Stimulated activated CD4-positive, alpha-beta T cell treated with anti-CD3 and anti-CD28 coated beads, Interleukin-1b, Interleukin-23, amount 100 ng/mL, for 4 hours (primary cell): ENCODE results near the gene MCC.

Source experiments
- DNase-seq, 2 donors: peaks; one replicate each; pipeline ENCODE4 v3.0.0-alpha.2; 2020; ENCODE audit warnings: low read depth in 2 of 2

MCC gene

GRCh38 chr5:113150821-113151220, 337.4 kb downstream of the MCC start:
- no peak for DNase-seq

- no peak for DNase-seq
These were observed 338.0 kb downstream of the MCC start for GRCh38 chr5:113150221-113150620.

GRCh38 chr5:113147537-113147936, 340.7 kb downstream of the MCC start:
- no peak for DNase-seq

- no peak for DNase-seq
These were observed 341.1 kb downstream of the MCC start for GRCh38 chr5:113147101-113147508.

- no peak for DNase-seq
These were observed 342.4 kb downstream of the MCC start for GRCh38 chr5:113145757-113146387.

- DNase-seq = no peak
These were observed 346.1 kb downstream of the MCC start for GRCh38 chr5:113142186-113142585.

GRCh38 chr5:113140837-113141671, 347.2 kb downstream of the MCC start:
- no peak for DNase-seq

GRCh38 chr5:113133211-113133975, 354.9 kb downstream of the MCC start:
- no peak for DNase-seq

GRCh38 chr5:113132564-113132963, 355.7 kb downstream of the MCC start:
- no peak for DNase-seq

GRCh38 chr5:113128641-113129330, 359.5 kb downstream of the MCC start:
- DNase-seq = no peak

GRCh38 chr5:113128082-113128481, 360.2 kb downstream of the MCC start:
- DNase-seq = no peak

GRCh38 chr5:113127021-113127420, 361.2 kb downstream of the MCC start:
- DNase-seq = no peak

- DNase-seq = no peak
These were observed 362.9 kb downstream of the MCC start for GRCh38 chr5:113125371-113125770.

- no peak for DNase-seq
These were observed 363.3 kb downstream of the MCC start for GRCh38 chr5:113124914-113125313.

- DNase-seq = no peak
These were observed 364.0 kb downstream of the MCC start for GRCh38 chr5:113124265-113124664.

- no peak for DNase-seq
These were observed 364.6 kb downstream of the MCC start for GRCh38 chr5:113123618-113124017.

- no peak for DNase-seq
These were observed 366.2 kb downstream of the MCC start for GRCh38 chr5:113122053-113122452.

GRCh38 chr5:113119246-113119924, 368.9 kb downstream of the MCC start:
- no peak for DNase-seq

- no peak for DNase-seq
These were observed 369.5 kb downstream of the MCC start for GRCh38 chr5:113118765-113119164.

GRCh38 chr5:113118298-113118697, 370.0 kb downstream of the MCC start:
- DNase-seq = no peak

- no peak for DNase-seq
These were observed 370.6 kb downstream of the MCC start for GRCh38 chr5:113117543-113118115.
